A549 (cell line): ENCODE measurements around the gene UGT3A1. TPM values are rescaled to one million over a fixed set of nuclear protein-coding genes. Genes with fewer than 3 reads are reported as not detected.
A peak's percentile ranks its signal among the peaks of the same experiment; 100 is the strongest.

Source experiments
- ATAC-seq, 2 experiments: fragments of 200-7000 bp in 1 of 2; fragments of >200 bp in 1 of 2; cut with Nextera tagmentation in 1 of 2; cut with Tn5 transposase in 1 of 2; 3 replicates each; pipeline versions ENCODE4 v1.8.0 to v1.9.1; 2018 to 2020; ENCODE audit warnings: mild to moderate bottlenecking in 1 of 2, moderate library complexity in 1 of 2
- CTCF ChIA-PET: fragments of 300-600 bp; sonication (Branson Sonifier 250); formaldehyde crosslinking; extraction: SDS; loops from one replicate; lab custom pipeline; 2021; ENCODE audit warnings: antibody characterized with exemption, inconsistent platforms; lab: Yijun Ruan, JAX
- POLR2A ChIA-PET: fragments of 350-600 bp; formaldehyde crosslinking; extraction: SDS; loops from one replicate; lab custom pipeline; 2021; ENCODE audit warnings: antibody characterized with exemption, inconsistent platforms; lab: Yijun Ruan, JAX
- DNase-seq, 2 experiments: peaks; one replicate each; pipeline versions ENCODE4 v3.0.0 to v3.0.0-alpha.2; 2011 to 2016; ENCODE audit warnings: low read depth in 1 of 2, low spot score in 1 of 2
- FAIRE-seq: peaks from 2 replicates; lab custom pipeline; 2011; peaks lifted over from hg19 to GRCh38; lab: Jason Lieb, UNC
- H3K27ac ChIP-seq, 2 experiments: fragments of >200 bp; sonication (Bioruptor Twin); formaldehyde crosslinking; 3 replicates each; pipeline ENCODE4 v1.5.1; 2016 to 2017
- H3K4me1 ChIP-seq: fragments of >200 bp; sonication (Bioruptor Twin); formaldehyde crosslinking; 3 replicates; pipeline ENCODE4 v1.6.1; 2016
- H3K4me2 ChIP-seq: fragments of >200 bp; sonication (Bioruptor Twin); formaldehyde crosslinking; 3 replicates; pipeline ENCODE4 v1.6.1; 2016
- H3K4me3 ChIP-seq: fragments of >200 bp; sonication (Bioruptor Twin); formaldehyde crosslinking; 3 replicates; pipeline ENCODE4 v1.5.1; 2016
- H3K9me3 ChIP-seq: fragments of >200 bp; sonication (Bioruptor Twin); formaldehyde crosslinking; 3 replicates; pipeline ENCODE4 v1.6.1; 2016
- BHLHE40 ChIP-seq: IDR thresholded peaks from 2 replicates; pipeline ENCODE4 v1.6.1; 2012; ENCODE audit warnings: low read depth, low read length, inconsistent platforms
- CBX8 ChIP-seq: fragments of 200-600 bp; sonication (generic); IDR thresholded peaks from 2 replicates; pipeline ENCODE4 v1.6.1; 2016
- CHD2 ChIP-seq: fragments of 150-350 bp; IDR thresholded peaks from 2 replicates; pipeline ENCODE4 v1.6.1; 2014; ENCODE audit warnings: low read length; ENCODE audit not compliant: partially characterized antibody
- EHMT2 ChIP-seq: fragments of 200-600 bp; sonication (generic); IDR thresholded peaks from 2 replicates; pipeline ENCODE4 v1.6.1; 2016; ENCODE audit warnings: antibody characterized with exemption, low read depth, mild to moderate bottlenecking, moderate library complexity
- FOSB ChIP-seq: fragments of 250-450 bp; sonication (Bioruptor Pico); IDR thresholded peaks from 2 replicates; pipeline ENCODE4 v1.5.0; 2020; ENCODE audit warnings: mild to moderate bottlenecking, moderate library complexity
- FOSL2 ChIP-seq, 2 experiments: fragments of 450-650 bp in 1 of 2; fragments of >200 bp in 1 of 2; sonication (Bioruptor Twin) in 1 of 2; formaldehyde crosslinking; IDR thresholded peaks; 2 replicates each; pipeline versions ENCODE4 v1.5.0 to v1.6.1; 2016 to 2020; ENCODE audit warnings: mild to moderate bottlenecking in 1 of 2, moderate library complexity in 1 of 2
- HES2 ChIP-seq: fragments of >200 bp; sonication (Bioruptor Twin); formaldehyde crosslinking; IDR thresholded peaks from 2 replicates; pipeline ENCODE4 v1.6.1; 2016
- HEYL ChIP-seq: fragments of 250-450 bp; sonication (Bioruptor Pico); IDR thresholded peaks from 2 replicates; pipeline ENCODE4 v1.8.0; 2021; ENCODE audit warnings: mild to moderate bottlenecking, moderate library complexity
- MAX ChIP-seq: IDR thresholded peaks from 2 replicates; pipeline ENCODE4 v1.6.1; 2012
- MYC ChIP-seq: IDR thresholded peaks from 2 replicates; pipeline ENCODE4 v1.6.1; 2012; ENCODE audit warnings: mild to moderate bottlenecking, inconsistent platforms, low read length, improper control_type of control experiment, borderline replicate concordance
- NFE2L2 ChIP-seq: fragments of 150-350 bp; conservative IDR thresholded peaks from 2 replicates; pipeline ENCODE4 v1.6.1; 2014; ENCODE audit warnings: low read length
- NPAS2 ChIP-seq: fragments of 250-450 bp; sonication (Bioruptor Pico); IDR thresholded peaks from 2 replicates; pipeline ENCODE4 v1.8.0; 2022; ENCODE audit warnings: mild to moderate bottlenecking, moderate library complexity, borderline replicate concordance
- NR3C1 ChIP-seq: fragments of >200 bp; sonication (Bioruptor Twin); formaldehyde crosslinking; IDR thresholded peaks from 3 replicates; pipeline ENCODE4 v1.6.1; 2017
- PBX3 ChIP-seq: IDR thresholded peaks from 2 replicates; pipeline ENCODE4 v1.6.1; 2012
- RAD21 ChIP-seq, 2 experiments: fragments of >200 bp in 1 of 2; sonication (Bioruptor Twin) in 1 of 2; formaldehyde crosslinking in 1 of 2; IDR thresholded peaks in 1 of 2; conservative IDR thresholded peaks in 1 of 2; 2 replicates in 1 of 2; 3 replicates in 1 of 2; pipeline ENCODE4 v1.6.1; 2012 to 2018; ENCODE audit warnings: inconsistent platforms in 1 of 2
- RNF2 ChIP-seq: fragments of 200-600 bp; sonication (generic); IDR thresholded peaks from 2 replicates; pipeline ENCODE4 v1.6.1; 2016; ENCODE audit warnings: low read depth, mild to moderate bottlenecking, antibody characterized with exemption, moderate library complexity, borderline replicate concordance
- ZFP36 ChIP-seq: fragments of 450-650 bp; IDR thresholded peaks from 2 replicates; pipeline ENCODE4 v1.6.1; 2014; ENCODE audit warnings: borderline replicate concordance; ENCODE audit not compliant: partially characterized antibody
- ZSCAN20 ChIP-seq: fragments of 250-450 bp; sonication (Bioruptor Pico); IDR thresholded peaks from 2 replicates; pipeline ENCODE4 v1.8.0; 2022; ENCODE audit warnings: mild to moderate bottlenecking, moderate library complexity
- WGBS: methylation state at CpG from one replicate; pipeline ENCODE4 v1.1.6; 2017; ENCODE audit errors: missing lambda C conversion rate; 5-methylcytosine and 5-hydroxymethylcytosine counted together
- polyA plus RNA-seq, 4 experiments: library from polyadenylated mRNA; depleted of rRNA in 3 of 4; stranded (reverse); fragments of >200 nt; fragmentation: RNase III in 1 of 4; extraction: RNeasy Plus Mini Kit Qiagen cat#74134 plus additional on column Dnase treatment in 1 of 4; gene quantifications; 2 replicates in 3 of 4; 3 replicates in 1 of 4; pipeline ENCODE4 v1.2.3, GENCODE V29; 2011 to 2017
- TF ChIP-seq, protein P1 (sequence below): fragments of 250-450 bp; sonication (Bioruptor Pico); IDR thresholded peaks from 2 replicates; pipeline ENCODE4 v1.5.0; 2020; ENCODE audit warnings: low read depth, mild to moderate bottlenecking, moderate library complexity
- TF ChIP-seq, protein P2 (sequence below): fragments of 250-450 bp; sonication (Bioruptor Pico); IDR thresholded peaks from 2 replicates; pipeline ENCODE4 v1.5.0; 2021; ENCODE audit warnings: mild to moderate bottlenecking, moderate library complexity, borderline replicate concordance
- TF ChIP-seq, protein P3 (sequence below): IDR thresholded peaks from 2 replicates; pipeline ENCODE4 v1.6.1; 2012; ENCODE audit warnings: low read depth, borderline replicate concordance

The UGT3A1 gene
- polyA plus RNA-seq, 2 of the 4 experiments (the other 2 are of a cell fraction): not detected

GRCh38 chr5:35922468-35922867, 68.7 kb downstream of the UGT3A1 start:
- H3K9me3 ChIP-seq: no peaks in the 10 kb centered on the region
- no peak overlapping the region for H3K4me2 ChIP-seq
- H3K27ac ChIP-seq: no peak overlapping the region
- DNase-seq (peak in 1 of 2 experiments; percentile 21), ATAC-seq (no peak), FAIRE-seq (no peak)
- ChIA-PET POLR2A (no interaction called here), CTCF (interaction anchor here (1.1 kb wide), 1 partner anchor 144 kb away, joined by 6 read pairs; no protein-coding TSS in a partner anchor)
- WGBS: 2% methylated on average over 7 of the region's 7 CpGs
- H3K4me1 ChIP-seq: no peaks in the 10 kb centered on the region
- no peak overlapping the region for H3K4me3 ChIP-seq
- no peak for TF ChIP-seq MYC
- TF ChIP-seq, protein P1, sequence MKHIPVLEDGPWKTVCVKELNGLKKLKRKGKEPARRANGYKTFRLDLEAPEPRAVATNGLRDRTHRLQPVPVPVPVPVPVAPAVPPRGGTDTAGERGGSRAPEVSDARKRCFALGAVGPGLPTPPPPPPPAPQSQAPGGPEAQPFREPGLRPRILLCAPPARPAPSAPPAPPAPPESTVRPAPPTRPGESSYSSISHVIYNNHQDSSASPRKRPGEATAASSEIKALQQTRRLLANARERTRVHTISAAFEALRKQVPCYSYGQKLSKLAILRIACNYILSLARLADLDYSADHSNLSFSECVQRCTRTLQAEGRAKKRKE (CRISPR knock-in tag): no peak
- no peak for TF ChIP-seq HES2
- no peak for TF ChIP-seq RAD21 (conservative IDR thresholded peaks at IDR 0.05 in 1 of 2, IDR thresholded peaks at IDR 0.05 in 1 of 2)
- TF ChIP-seq CHD2: no peak
- no peak for TF ChIP-seq RNF2
- no peak for TF ChIP-seq MAX
- TF ChIP-seq, protein P2, sequence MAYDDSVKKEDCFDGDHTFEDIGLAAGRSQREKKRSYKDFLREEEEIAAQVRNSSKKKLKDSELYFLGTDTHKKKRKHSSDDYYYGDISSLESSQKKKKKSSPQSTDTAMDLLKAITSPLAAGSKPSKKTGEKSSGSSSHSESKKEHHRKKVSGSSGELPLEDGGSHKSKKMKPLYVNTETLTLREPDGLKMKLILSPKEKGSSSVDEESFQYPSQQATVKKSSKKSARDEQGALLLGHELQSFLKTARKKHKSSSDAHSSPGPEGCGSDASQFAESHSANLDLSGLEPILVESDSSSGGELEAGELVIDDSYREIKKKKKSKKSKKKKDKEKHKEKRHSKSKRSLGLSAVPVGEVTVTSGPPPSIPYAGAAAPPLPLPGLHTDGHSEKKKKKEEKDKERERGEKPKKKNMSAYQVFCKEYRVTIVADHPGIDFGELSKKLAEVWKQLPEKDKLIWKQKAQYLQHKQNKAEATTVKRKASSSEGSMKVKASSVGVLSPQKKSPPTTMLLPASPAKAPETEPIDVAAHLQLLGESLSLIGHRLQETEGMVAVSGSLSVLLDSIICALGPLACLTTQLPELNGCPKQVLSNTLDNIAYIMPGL: no peak
- TF ChIP-seq NPAS2: no peak
- TF ChIP-seq FOSL2 (IDR thresholded peaks at IDR 0.05): no peak
- no peak for TF ChIP-seq FOSL2 (CRISPR knock-in tag; IDR thresholded peaks at IDR 0.05)

- FAIRE-seq: no peak
- H3K9me3 ChIP-seq: no peaks in the 10 kb centered on the region
- no peak for DNase-seq
- no peak overlapping the region for H3K4me3 ChIP-seq
- ATAC-seq: no peak
- no peak overlapping the region for H3K27ac ChIP-seq
- 2% methylated on average over 5 of the region's 5 CpGs for WGBS
- no peak for TF ChIP-seq EHMT2
- no peak for TF ChIP-seq CBX8
- no peak for TF ChIP-seq HEYL (CRISPR knock-in tag)
- TF ChIP-seq BHLHE40: no peak
- TF ChIP-seq FOSB: no peak
- no peak for TF ChIP-seq PBX3
- no peak for TF ChIP-seq RNF2
- no peak for TF ChIP-seq RAD21 (conservative IDR thresholded peaks at IDR 0.05 in 1 of 2, IDR thresholded peaks at IDR 0.05 in 1 of 2)
- TF ChIP-seq ZSCAN20 (CRISPR knock-in tag): no peak
- TF ChIP-seq NFE2L2: no peak
- no peak for TF ChIP-seq MYC
- TF ChIP-seq, protein P1 (CRISPR knock-in tag): no peak
- TF ChIP-seq ZFP36: no peak
- TF ChIP-seq, protein P3, sequence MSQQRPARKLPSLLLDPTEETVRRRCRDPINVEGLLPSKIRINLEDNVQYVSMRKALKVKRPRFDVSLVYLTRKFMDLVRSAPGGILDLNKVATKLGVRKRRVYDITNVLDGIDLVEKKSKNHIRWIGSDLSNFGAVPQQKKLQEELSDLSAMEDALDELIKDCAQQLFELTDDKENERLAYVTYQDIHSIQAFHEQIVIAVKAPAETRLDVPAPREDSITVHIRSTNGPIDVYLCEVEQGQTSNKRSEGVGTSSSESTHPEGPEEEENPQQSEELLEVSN: no peak
- no peak for TF ChIP-seq NR3C1
- TF ChIP-seq HES2: no peak
- H3K4me2 ChIP-seq: no peak overlapping the region
- CTCF ChIA-PET: interaction anchor here (1.1 kb wide), 1 partner anchor 144 kb away, joined by 6 read pairs; no protein-coding TSS in a partner anchor
- no peaks in the 10 kb centered on the region for H3K4me1 ChIP-seq
- POLR2A ChIA-PET: no interaction called here
Observed at GRCh38 chr5:35921930-35922329, 69.3 kb downstream of the UGT3A1 start.
